ENCODE results near the gene CAB39L.

DNA sequence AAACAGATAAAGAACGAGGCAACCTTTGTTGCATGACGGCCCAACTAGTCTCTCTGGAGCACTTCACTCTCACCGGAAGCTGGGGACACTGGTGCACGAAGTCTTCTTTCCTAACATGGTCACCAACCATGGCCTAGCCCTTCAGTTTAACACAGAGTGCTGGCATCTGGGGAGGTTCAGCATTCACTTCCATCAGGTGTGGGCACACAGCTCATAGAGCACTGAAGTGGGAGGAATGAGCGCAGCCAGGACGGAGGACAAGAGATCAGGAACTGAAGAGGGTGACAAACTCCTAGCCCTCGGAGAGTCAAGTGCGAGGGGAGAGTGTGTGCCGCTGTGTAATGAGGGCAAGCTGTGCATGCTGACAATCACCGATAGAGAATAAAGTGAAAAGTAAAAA is 103.7 kb downstream of the CAB39L start:
- TF ChIP-seq, protein P1, sequence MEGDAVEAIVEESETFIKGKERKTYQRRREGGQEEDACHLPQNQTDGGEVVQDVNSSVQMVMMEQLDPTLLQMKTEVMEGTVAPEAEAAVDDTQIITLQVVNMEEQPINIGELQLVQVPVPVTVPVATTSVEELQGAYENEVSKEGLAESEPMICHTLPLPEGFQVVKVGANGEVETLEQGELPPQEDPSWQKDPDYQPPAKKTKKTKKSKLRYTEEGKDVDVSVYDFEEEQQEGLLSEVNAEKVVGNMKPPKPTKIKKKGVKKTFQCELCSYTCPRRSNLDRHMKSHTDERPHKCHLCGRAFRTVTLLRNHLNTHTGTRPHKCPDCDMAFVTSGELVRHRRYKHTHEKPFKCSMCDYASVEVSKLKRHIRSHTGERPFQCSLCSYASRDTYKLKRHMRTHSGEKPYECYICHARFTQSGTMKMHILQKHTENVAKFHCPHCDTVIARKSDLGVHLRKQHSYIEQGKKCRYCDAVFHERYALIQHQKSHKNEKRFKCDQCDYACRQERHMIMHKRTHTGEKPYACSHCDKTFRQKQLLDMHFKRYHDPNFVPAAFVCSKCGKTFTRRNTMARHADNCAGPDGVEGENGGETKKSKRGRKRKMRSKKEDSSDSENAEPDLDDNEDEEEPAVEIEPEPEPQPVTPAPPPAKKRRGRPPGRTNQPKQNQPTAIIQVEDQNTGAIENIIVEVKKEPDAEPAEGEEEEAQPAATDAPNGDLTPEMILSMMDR (IDR thresholded peaks at IDR 0.05 in 4 of 5, conservative IDR thresholded peaks at IDR 0.05 in 1 of 5) = no peak
- no peak for TF ChIP-seq POLR2A (IDR thresholded peaks at IDR 0.05)
